NCI-H82 treated with DMSO at 0.1 percent for 48 hours (cell line): Measurements from ENCODE around the gene ZNF282.
A peak's percentile ranks its signal among the peaks of the same experiment; 100 is the strongest.
"Not testable (repeated sequence)": the region's sequence is repeated elsewhere in the genome, so short reads cannot be mapped to it uniquely, and the experiment has no call there.

Experiments used
- DNase-seq: peaks from one replicate; lab custom pipeline; 2025; ENCODE audit not compliant: unreplicated experiment; lab: John Stamatoyannopoulos, UW

ZNF282 gene

DNA sequence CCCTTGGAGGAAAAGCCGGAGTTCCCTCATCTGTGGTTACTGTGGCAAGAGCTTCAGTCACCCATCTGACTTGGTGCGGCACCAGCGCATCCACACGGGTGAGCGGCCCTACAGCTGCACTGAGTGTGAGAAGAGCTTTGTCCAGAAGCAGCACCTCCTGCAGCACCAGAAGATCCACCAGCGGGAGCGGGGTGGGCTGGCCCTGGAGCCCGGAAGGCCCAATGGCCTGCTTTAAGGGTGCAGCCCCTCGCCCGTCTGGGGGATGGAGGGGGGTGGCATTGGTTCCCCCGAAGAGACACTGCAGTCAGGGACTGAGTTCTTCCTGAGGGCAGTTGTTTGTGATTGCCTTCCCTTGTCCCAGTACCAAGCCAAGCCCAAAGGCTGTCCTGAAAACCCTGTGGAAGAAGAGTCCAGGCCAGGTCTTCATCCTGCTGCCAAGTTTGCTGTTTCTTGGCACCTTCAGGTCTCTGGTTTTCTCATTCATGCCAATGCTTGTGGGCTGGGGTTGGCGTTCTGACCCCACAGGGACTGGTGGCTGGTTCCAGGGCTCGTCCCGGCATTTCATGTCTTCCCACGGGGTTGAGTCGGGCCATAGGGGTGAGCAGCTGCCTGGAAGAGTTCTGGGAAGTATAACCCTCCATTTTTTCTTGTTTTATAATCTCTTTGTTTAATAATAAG lies 59.0 kb downstream of the ZNF282 start:
- DNase-seq: no peak

DNA sequence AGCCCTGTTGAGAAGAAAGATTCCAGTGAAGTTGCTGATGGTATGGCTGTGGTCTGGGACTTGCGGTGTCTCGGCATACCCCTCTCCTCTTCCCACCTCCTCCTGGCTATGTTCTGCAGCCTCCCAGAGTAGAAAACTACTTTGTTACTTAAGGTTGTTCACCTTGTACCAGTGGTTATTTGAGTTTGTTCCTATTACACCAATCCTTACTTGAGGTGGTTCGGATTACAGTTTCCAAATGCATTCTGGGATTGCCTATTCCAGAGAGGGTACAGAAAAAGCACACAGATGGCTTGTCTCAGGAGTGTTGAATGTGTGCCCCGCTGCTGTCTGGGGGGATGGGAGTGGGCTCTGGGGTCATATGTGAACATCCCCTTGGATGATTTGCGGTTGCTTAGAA lies 59.8 kb downstream of the ZNF282 start:
- no peak for DNase-seq

DNA sequence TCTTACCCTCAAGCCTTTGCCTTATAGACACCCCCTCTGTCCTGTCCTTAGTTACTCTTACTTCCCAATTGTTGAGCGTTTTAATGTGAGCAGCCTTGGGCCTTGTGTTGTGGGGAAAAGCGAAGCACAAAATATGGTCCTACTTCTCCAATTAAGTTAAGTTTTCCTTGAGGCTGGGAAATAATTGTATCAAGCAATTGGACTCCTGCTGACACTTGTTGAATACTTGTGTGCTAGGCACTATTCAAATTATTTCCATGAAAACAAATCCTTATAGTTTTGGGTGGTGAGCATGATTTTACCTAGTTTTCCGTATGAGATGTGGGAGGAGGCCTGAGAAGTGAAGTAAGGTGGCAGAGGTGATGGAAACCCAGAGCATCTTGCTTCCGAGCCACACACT lies 61.2 kb downstream of the ZNF282 start:
- DNase-seq: no peak

DNA sequence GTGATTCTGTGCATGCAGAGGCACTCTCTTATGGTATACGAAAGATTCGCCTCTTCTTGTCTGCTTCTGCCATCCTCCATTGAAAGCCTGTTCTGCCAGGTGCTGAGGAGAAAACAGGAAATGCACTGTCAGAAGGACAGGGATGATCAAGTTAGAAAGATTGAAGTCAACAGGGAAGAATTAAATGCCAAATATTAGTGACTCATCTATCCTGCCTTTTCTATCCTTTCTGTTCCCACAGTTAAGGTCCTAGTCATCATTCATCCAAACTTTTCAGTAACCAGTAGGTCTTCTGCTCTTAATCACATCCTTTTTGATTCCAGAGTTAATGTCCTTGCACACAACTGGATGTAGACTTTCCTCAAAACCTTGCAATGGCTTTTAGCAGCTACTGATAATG lies 61.8 kb downstream of the ZNF282 start:
- no peak for DNase-seq

DNA sequence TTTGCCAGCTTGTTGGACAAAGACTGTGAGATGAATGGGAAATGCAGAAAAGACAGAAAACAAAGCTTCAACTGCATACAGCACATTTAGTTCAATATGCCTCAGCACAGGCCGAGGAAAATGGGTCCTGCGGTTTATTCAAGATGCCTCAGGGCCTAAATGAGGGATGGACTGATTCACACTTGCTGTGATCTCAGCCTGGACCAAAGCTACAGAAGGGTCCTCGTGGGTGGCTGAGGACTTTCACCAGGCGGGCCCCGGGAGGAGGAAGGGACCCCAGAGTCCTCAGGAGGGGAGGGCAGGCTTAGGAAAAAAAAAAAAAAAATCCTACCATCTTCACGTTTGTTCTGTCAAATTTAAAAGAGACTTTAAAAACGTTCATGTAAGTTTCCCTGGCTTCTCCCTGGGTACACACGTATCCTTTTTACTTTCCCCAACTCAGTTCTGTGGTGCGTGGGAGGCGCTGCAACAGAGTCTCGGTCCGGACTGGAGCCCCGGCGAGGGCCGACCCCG lies 66.0 kb downstream of the ZNF282 start:
- no peak for DNase-seq

DNA sequence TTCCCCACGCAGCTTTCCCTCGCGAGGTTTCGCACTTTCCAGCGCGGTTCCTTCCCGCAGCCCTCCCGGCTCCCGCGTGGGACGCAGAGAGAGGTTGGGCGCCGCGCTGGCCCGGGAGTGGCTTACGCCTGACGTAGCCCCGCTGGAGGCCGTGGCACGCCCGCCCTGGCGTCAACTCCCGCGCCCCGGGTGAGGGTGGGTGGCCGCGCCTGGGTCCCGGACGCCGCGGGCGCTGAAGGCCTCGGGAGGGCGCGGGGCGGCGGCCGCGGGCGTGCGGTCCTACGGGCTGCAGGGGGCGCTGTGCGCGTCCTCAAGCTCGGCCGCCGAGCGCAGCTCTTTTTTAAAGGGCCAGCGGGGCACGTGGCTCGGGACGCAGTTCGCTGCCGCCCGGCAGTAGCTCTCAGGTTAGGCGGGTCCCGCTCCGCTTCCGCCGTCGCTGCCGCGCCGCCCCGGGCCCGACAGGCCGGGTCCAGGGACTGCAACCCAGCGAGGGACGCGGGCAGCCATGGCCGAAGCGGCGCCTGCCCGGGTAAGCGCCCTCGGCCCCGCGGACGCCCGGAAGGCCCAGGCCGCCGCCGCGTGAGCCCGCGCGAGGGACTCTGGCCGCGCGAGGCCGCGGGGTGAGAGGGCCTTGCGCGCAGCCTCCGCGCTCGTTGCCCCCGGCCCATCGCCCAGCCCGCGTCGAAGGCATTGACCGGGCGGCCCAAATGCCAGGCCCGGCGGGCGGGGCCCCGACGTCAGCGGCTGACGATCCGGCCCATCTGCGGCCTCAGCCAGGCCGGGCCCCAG lies 66.7 kb downstream of the ZNF282 start, which contains the start of gene ZNF783:
TSS of gene ZNF783 (plus strand) at position 368 of the 789 bp plus-strand sequence. CDS start at position 506, 138 bp downstream.
- DNase-seq: peak; percentile 28

DNA sequence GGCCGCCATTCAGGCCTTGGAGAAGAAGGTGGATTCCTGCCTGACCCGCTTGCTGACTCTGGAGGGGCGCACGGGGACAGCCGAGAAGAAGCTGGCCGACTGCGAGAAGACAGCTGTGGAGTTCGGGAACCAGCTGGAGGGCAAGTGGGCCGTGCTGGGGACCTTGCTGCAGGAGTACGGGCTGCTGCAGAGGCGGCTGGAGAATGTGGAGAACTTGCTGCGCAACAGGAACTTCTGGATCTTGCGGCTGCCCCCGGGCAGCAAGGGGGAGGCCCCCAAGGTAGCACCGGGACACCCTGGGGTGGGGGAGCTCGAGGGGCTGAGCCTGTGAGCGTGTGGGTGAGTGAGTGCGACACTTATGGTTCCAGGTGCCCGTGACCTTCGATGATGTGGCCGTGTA lies 71.1 kb downstream of the ZNF282 start:
- DNase-seq: no peak

DNA sequence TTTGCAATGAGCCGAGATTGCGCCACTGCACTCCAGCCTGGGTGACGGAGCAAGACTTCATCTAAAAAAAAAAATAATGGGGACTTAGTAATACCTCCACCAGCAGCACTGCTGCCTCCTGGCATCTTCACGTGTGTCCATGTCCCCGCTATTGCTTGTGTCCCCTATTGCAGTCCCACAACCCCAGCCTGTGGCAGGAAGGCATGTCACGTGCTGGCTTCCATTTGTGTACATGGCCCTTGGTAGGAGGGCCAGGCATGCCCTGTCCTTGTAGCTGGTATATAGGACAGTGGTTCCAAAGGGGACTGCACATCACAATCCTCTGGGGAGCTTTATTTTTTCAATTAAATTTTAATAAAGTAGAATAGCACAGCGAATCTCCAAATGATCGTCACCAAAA lies 72.4 kb downstream of the ZNF282 start:
- no peak for DNase-seq

DNA sequence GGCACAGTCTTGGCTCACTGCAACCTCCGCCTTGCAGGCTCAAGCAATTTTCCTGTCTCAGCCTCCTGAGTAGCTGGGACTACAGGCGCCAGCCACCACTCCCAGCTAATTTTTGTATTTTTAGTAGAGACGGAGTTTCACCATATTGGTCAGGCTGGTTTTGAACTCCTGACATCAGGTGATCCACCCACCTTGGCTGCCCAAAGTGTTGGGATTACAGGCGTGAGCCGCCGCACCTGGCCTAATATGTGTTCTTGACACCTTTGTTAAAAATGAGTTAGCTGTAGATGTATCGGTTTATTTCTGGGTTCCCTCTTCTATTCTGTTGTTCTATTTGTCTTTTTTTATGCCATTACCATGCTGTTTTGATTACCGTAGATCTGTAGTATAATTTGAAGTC lies 79.1 kb downstream of the ZNF282 start:
- not testable (repeated sequence) for DNase-seq
